Kidney (tissue), 14 donors: ENCODE measurements around the gene ILF2. TPM values are rescaled to one million over a fixed set of nuclear protein-coding genes. Genes with fewer than 3 reads are reported as not detected.

Experiments
- DNase-seq, 5 donors: peaks; one replicate each; pipeline ENCODE4 v3.0.0-alpha.2; 2013 to 2020
- FAIRE-seq: peaks from 2 replicates; lab custom pipeline; 2012; peaks lifted over from hg19 to GRCh38; lab: Jason Lieb, UNC
- H3K27ac ChIP-seq, 2 donors: one replicate each; pipeline ENCODE4 v1.7.0; 2013; ENCODE audit warnings: low read depth in 2 of 2, low read length in 2 of 2, inconsistent platforms in 1 of 2
- H3K27me3 ChIP-seq: one replicate; pipeline ENCODE4 v1.7.1; 2013; ENCODE audit warnings: low read length, inconsistent platforms; ENCODE audit not compliant: control insufficient read depth, insufficient read depth
- H3K36me3 ChIP-seq, 3 donors: one replicate each; pipeline versions ENCODE4 v1.7.0 to v1.7.1; 2013; ENCODE audit warnings: low read length in 3 of 3, control low read depth in 1 of 3, inconsistent platforms in 1 of 3; ENCODE audit not compliant: insufficient read depth in 3 of 3, control insufficient read depth in 2 of 3
- H3K4me1 ChIP-seq, 3 donors: one replicate each; pipeline versions ENCODE4 v1.7.0 to v1.7.1; 2013; ENCODE audit warnings: low read length in 3 of 3, inconsistent platforms in 1 of 3, low read depth in 1 of 3; ENCODE audit not compliant: control insufficient read depth in 2 of 3, insufficient read depth in 2 of 3
- H3K4me3 ChIP-seq, 3 donors: one replicate each; pipeline versions ENCODE4 v1.7.0 to v1.8.1; 2013; ENCODE audit warnings: low read length in 3 of 3, control low read depth in 1 of 3, inconsistent platforms in 1 of 3
- H3K9ac ChIP-seq, 3 donors: one replicate each; pipeline versions ENCODE4 v1.7.0 to v1.7.1; 2013; ENCODE audit warnings: low read length in 3 of 3, control low read depth in 1 of 3, inconsistent platforms in 1 of 3
- H3K9me3 ChIP-seq, 3 donors: one replicate each; pipeline versions ENCODE4 v1.7.0 to v1.7.1; 2013; ENCODE audit warnings: low read length in 3 of 3, control low read depth in 1 of 3, inconsistent platforms in 1 of 3; ENCODE audit not compliant: control insufficient read depth in 2 of 3, insufficient read depth in 1 of 3
- intact Hi-C: fragments of 100-400 bp; cut with DNase I; formaldehyde crosslinking; loops from one replicate; pipeline ENCODE4 v1.11.1; 2022
- polyA plus RNA-seq: library from polyadenylated mRNA; stranded (reverse); fragments of 350-450 nt; fragmentation: Illumina TruSeq; extraction: RNeasy Lipid Tissue Mini Kit (QIAGEN cat#74804); gene quantifications from one replicate; pipeline ENCODE4 v1.2.3, GENCODE V29; 2014; ENCODE audit warnings: low read depth, low replicate concordance; ENCODE audit not compliant: insufficient read depth
- total RNA-seq: library from RNA; stranded (reverse); fragmentation: NEBNext Ultra II Directional; extraction: Animal tissue kit (Norgen Biotek cat#: 25700); gene quantifications from one replicate; pipeline ENCODE4 v1.2.1, GENCODE V29; 2021
- TF ChIP-seq, protein P1 (sequence below): IDR thresholded peaks from 3 replicates; pipeline ENCODE4 v1.5.1; 2012; ENCODE audit warnings: mild to moderate bottlenecking, moderate library complexity, borderline replicate concordance; ENCODE audit not compliant: insufficient read depth; ENCODE audit errors: extremely low read depth
- donor health status: control.
- donor health status: control.
- donor health status: control.
- donor health status: control.
- donor health status: control.
- donor health status: DM: yes; HTN: yes; CAD: no.
- donor health status: Normal renal cell carcinoma (clear cell type).

ILF2 gene
- total and polyA plus RNA-seq, 2 donors from 2014 or later, result 110 to 197 TPM

DNA sequence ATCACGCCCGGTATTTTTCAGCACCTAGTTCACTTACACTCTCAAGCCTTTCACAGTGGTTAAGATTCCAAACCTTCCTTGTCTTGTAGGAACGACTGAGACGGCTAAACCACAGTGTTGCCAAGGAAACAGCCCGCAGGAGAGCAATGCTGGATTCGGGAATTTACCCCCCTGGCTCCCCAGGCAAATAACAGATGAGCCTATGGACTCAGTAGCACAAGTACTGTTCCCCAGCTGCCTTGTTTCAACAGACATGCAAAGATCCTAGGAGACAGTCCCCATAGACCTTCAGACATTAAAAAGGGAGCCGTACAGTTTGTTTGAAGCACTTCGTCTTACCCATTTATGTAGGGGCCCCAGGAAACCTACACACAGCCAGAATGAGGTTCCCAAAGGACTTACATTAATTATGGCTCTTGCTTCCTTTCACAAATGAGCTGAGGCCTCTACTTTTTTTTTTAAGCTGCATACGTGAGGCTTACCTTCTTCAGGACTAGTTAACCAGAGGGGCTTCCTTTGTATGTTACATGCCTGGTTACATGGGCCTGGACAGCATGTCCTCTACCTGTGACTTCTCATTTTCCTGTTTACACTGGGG is 9.6 kb downstream of the ILF2 start:
- intact Hi-C loops, result no loop called here
- Histone ChIP-seq H3K9ac (no peak overlapping the region), H3K27ac (no peak overlapping the region), H3K9me3 (no peaks in the 10 kb centered on the region), H3K36me3 (peaks cover 11 to 57% (median 36%) of the 10 kb centered on the region in 3 donors), H3K4me3 (no peak overlapping the region), H3K4me1 (peaks cover 0 to 13% (median 10%) of the 10 kb centered on the region in 3 donors), H3K27me3 (no peaks in the 10 kb centered on the region)
- TF ChIP-seq, protein P1, sequence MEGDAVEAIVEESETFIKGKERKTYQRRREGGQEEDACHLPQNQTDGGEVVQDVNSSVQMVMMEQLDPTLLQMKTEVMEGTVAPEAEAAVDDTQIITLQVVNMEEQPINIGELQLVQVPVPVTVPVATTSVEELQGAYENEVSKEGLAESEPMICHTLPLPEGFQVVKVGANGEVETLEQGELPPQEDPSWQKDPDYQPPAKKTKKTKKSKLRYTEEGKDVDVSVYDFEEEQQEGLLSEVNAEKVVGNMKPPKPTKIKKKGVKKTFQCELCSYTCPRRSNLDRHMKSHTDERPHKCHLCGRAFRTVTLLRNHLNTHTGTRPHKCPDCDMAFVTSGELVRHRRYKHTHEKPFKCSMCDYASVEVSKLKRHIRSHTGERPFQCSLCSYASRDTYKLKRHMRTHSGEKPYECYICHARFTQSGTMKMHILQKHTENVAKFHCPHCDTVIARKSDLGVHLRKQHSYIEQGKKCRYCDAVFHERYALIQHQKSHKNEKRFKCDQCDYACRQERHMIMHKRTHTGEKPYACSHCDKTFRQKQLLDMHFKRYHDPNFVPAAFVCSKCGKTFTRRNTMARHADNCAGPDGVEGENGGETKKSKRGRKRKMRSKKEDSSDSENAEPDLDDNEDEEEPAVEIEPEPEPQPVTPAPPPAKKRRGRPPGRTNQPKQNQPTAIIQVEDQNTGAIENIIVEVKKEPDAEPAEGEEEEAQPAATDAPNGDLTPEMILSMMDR, result no peak
- DNase-seq (no peak), FAIRE-seq (no peak)

DNA sequence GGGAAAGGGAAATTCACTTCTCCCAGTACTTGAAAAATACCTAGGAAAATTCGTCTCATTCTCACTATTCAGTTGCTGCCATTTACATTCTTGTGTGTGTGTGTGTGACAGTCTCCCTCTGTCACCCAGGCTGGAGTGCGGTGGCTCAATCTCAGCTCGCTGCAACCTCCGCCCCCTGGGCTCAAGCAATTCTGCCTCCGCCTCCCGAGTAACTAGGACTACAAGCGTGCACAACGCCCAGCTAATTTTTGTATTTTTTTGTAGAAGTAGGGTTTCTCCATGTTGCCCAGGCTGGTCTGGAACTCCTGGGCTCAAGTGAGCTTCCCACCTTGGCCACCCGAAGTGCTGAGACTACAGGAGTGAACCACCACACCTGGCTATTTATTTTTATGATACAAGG is 11.1 kb downstream of the ILF2 start:
- no peak for FAIRE-seq
- intact Hi-C loops, result no loop called here
- no peak for DNase-seq
- Histone ChIP-seq H3K4me1 (peaks cover 0 to 13% (median 10%) of the 10 kb centered on the region in 3 donors), H3K9me3 (no peaks in the 10 kb centered on the region), H3K27me3 (no peaks in the 10 kb centered on the region), H3K4me3 (peak overlapping the region; percentile 71 to 97 (median 95)), H3K27ac (no peak overlapping the region), H3K36me3 (peaks cover 6 to 41% (median 26%) of the 10 kb centered on the region in 3 donors), H3K9ac (peak overlapping the region in 1 of 3 donors; percentile 88)
- TF ChIP-seq, protein P1, result no peak

DNA sequence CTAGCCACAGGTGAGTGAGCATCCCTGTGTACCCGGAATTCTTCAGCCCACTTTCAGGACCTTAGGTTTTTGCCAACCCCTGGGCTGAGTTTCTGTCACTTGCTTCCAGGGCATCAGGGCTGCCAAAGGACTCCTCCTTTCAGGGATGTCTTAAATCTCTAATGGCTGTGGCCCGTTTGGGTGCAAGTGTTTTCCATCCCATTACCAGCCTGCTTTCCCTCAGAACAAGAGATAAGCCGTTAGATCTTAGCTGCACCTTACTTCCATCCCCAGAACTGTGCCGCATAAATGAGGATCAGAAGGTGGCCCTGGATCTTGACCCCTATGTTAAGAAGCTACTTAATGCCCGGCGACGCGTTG is 11.6 kb downstream of the ILF2 start:
- H3K36me3 ChIP-seq, result peaks cover 6 to 36% (median 22%) of the 10 kb centered on the region in 3 donors
- H3K4me3 ChIP-seq, result peak overlapping the region; percentile 71 to 97 (median 95)
- H3K9ac ChIP-seq, result peak overlapping the region; percentile 45 to 88 (median 85)
- H3K27me3 ChIP-seq, result no peaks in the 10 kb centered on the region
- no peak for DNase-seq
- H3K9me3 ChIP-seq, result no peaks in the 10 kb centered on the region
- no peak for FAIRE-seq
- H3K27ac ChIP-seq, result peak overlapping the region; percentile 94 to 95
- TF ChIP-seq, protein P1, result no peak
- intact Hi-C loops, result no loop called here
- H3K4me1 ChIP-seq, result peaks cover 0 to 13% (median 10%) of the 10 kb centered on the region in 3 donors
